NCI-H226 (cell line): Measurements from ENCODE around the gene PDE4B.
"Not testable (repeated sequence)": the region's sequence is repeated elsewhere in the genome, so short reads cannot be mapped to it uniquely, and the experiment has no call there.

Source experiments
- DNase-seq: peaks from one replicate; pipeline ENCODE4 v3.0.0-alpha.2; 2015

PDE4B gene

GRCh38 chr1:66294707-66295370 lies 502.1 kb downstream of the PDE4B start:
- peak; percentile 70 for DNase-seq

DNA sequence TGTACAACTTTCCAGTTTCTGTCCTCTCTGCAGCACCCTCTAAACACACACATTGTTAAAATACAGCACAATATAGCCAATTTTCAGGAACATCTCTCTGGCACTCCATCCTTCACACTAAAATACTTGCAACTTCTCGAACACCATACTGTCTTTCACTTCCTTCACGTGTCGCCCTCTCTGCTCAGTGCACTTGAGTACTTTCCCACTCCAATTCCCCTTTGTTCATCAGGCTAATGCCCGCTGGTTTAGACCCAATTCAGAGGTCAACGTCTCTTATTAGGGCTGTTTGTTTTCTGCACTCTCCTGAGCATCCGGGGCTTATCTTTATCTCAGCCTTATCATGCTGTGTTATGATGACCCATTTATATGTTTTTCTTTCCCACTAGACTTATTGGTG lies 503.1 kb downstream of the PDE4B start:
- no peak for DNase-seq

DNA sequence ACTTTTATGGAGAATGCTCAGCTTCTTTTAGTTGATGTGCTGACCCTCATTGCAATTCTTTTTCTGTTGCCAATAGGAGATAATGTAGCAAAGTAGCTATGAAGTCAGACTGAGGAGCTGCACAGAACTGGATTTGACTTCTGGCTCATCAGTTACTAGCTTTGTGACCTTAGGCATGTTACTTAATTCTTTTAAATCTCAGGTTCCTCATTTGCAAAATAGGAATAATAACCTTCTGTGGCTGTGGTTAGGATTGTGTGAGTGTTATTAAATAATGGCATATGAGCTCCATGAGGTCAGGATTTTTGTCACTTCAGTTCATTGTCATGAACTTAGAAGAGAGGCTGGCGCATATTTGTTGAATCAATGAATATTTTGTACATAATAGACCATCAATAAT lies 503.7 kb downstream of the PDE4B start:
- no peak for DNase-seq

DNA sequence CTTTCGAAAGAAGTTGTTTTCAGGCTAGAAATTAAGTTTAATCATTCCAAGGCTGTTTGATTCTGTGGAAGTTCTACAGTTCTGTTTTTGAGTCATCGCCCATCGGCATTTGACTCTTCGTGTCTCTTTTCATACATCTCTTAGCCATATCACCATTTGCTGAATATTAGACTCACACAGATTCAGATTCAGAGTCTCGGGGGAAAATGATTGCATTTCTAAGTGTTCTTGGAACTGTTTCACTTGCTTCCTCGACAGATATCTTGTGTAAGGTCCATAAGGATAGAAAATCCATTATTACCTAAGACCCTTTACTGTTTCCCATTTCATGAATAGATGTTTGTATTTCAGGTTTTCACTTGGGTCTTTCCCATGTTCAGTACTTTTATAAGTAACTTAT lies 504.3 kb downstream of the PDE4B start:
- DNase-seq: no peak

DNA sequence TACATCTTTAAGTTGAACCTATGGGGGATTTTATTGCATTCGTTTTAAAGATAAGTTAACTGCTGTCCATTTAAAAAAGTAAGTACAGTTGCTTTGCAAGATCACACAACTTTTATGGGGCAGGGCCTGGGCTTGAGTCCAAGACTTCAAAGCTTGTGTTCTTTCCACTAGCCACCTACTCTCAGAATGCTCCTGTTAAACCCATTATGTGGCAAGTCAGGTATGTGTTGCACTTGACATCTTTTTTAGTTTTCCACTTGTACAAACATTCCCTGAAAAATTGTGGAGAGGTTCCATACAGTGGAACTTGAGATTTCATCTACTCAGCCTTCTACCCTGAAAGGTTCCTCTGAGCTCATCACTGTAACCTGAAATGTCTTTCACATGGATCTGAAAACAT lies 505.8 kb downstream of the PDE4B start:
- DNase-seq: no peak

GRCh38 chr1:66300280-66300971 lies 507.7 kb downstream of the PDE4B start:
- no peak for DNase-seq

GRCh38 chr1:66300972-66301451 lies 508.3 kb downstream of the PDE4B start:
- DNase-seq: peak; percentile 37

- no peak for DNase-seq
Observed at GRCh38 chr1:66302184-66302742, 509.6 kb downstream of the PDE4B start.

DNA sequence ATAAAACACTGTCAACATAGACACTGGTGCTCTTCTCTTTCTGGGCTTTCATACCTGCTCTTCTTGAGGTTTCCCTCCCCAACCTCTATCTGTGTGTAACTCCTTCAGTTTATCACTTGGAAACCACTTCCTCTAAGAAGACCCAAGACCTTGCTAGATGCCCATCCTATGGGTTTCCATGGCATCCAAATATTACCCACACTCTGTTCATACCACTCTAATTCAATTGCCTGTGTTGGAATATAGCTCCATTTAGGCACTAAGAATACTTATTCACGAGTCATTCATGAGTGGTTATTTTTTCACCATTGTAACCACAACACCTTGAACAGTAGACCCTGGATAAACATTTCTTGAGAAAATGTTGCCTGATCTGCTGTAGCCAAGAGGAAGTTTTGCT lies 510.1 kb downstream of the PDE4B start:
- DNase-seq: peak; percentile 79

- DNase-seq: no peak
Observed at GRCh38 chr1:66303646-66304045, 511.0 kb downstream of the PDE4B start.

- DNase-seq: no peak
Observed at GRCh38 chr1:66304128-66304527, 511.4 kb downstream of the PDE4B start.

GRCh38 chr1:66305927-66306326 lies 513.2 kb downstream of the PDE4B start:
- no peak for DNase-seq

GRCh38 chr1:66309006-66309741 lies 516.5 kb downstream of the PDE4B start:
- DNase-seq: no peak

DNA sequence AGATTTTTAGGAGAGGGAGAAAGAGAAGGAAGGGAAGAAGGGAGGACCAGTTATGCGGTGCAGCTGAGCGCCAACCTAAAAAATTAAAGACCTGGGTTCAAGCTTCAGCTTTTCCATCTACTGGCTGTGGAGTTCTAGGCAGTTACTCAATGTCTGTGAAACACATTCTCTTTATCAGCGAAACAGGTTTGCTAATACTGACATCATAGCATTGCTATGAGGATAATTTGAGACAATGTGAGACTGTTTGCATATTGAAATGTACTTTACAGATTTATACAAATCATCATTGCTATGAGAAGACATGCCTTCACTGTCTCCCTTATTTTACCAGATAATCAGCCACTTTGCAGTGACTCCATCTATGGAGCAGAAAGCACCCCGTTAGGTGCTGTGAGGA lies 518.4 kb downstream of the PDE4B start:
- DNase-seq: peak; percentile 56

GRCh38 chr1:66311628-66312027 lies 518.9 kb downstream of the PDE4B start:
- DNase-seq: no peak

GRCh38 chr1:66312271-66312990 lies 519.7 kb downstream of the PDE4B start:
- DNase-seq: no peak

- DNase-seq: no peak
Observed at GRCh38 chr1:66313429-66313828, 520.7 kb downstream of the PDE4B start.

GRCh38 chr1:66315671-66316070 lies 523.0 kb downstream of the PDE4B start:
- DNase-seq: peak; percentile 71

DNA sequence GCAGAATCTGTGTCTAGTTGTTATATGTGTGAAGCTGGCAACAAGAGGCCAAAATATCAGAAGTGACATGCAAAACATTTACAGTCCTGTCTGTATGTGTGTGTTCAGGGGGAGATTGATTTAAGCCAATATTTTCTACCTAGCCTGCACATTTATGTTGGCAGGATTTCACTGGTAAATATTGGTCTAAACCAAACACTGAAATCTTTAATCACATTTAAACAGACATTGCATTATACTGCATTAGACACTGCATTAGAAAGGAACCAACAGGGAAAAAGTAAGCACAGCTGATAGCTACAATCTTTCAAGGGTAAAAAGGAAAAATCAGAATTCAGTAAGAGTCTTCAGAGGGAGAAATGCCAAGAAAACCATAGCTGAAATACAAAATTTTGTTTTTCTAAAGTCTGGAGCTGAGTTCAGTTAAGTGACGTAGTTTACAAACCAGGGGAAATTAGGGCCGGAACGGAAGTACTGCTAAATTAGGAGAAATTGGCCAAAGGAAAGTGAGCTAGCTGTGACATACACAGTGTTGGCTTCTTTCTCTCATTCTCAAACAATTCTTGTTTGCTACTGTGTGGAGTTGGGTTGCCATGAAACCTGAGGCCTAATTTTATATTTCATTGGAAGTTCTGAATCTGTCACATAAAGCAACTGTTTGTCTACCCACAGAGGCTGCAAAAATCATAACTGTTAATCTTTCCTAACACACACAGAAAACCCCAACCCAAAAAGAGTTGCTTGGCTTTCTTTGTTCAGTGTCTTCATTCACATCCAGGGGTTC lies 524.0 kb downstream of the PDE4B start:
- no peak for DNase-seq

DNA sequence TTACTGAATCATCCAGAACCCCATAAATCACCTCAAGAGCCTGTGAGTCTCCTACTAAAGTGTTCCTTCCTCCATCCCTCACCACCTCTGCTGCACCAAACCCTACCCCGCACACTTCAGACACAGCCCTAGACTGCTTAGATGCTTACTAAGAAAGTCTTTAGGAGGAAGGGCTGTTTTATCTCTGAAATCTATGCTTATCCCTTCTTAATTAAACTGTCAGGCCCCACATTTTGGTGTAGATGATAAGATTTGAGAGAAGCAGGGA lies 524.5 kb downstream of the PDE4B start:
- DNase-seq: no peak

- no peak for DNase-seq
Observed at GRCh38 chr1:66320231-66320630, 527.5 kb downstream of the PDE4B start.

GRCh38 chr1:66322462-66322861 lies 529.8 kb downstream of the PDE4B start:
- not testable (repeated sequence) for DNase-seq
